CD4-positive, alpha-beta T cell treated with Interleukin-15 for 4 hours (primary cell): Measurements from ENCODE around the gene TMEM108.

Source experiments
- DNase-seq: peaks from one replicate; pipeline ENCODE4 v3.0.0-alpha.2; 2020; ENCODE audit warnings: low spot score

Gene TMEM108

DNA sequence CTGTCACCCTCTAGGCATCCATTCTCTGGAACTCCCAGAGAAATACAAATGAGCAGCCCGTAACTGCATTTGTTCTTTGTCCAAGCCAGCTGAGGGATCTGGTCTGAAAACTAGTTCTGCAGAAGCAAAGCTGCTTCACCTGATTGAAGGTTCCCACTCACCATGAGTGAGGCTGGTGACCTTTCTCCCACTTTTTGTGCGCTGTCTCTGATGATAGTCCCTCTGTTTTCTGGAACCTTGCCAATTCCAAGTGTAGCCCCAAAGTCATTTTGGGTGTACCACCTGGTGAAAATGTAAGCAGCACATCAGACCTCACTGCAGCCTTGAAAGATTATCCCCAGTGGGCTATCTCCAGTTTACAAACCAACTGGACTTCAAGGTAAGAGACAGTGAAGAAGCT is 322.3 kb downstream of the TMEM108 start:
- DNase-seq = no peak

DNA sequence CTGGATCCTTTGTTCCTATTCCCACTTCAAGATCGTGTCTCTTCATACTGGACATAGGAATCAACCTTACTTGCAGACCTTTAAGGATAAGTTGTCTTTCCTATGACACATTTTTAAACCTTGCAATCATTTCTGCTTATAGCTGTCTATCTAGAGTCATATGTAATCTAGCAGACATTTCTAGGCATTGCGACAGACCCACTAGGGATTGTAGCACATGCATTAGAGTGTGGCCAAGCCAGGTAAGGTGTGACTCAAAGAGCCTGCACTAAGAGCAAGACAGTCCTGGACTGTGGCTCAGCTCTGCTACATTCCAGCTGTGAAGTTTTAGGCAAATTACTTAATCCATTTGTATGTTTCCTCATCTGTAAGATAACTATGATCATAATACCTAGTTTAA is 322.8 kb downstream of the TMEM108 start:
- DNase-seq = no peak

DNA sequence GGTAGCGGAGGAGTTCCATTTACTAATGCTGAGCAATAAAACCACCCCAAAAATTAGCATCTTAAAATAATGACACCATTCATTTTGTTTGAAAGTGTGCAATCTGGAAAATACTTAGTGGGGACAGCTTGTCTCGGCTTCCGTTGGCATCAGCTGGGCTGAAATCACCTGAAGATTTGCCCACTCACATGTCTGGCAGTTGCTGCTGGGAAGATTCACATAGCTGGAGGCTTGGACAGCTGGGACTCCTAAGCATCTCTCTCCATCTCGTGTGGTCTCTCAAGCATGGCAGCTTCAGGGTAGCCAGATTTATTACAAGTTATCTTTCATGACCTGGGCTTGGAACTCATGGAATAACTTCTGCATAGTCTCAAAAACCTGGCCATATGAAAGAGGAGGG is 323.2 kb downstream of the TMEM108 start:
- DNase-seq = no peak

DNA sequence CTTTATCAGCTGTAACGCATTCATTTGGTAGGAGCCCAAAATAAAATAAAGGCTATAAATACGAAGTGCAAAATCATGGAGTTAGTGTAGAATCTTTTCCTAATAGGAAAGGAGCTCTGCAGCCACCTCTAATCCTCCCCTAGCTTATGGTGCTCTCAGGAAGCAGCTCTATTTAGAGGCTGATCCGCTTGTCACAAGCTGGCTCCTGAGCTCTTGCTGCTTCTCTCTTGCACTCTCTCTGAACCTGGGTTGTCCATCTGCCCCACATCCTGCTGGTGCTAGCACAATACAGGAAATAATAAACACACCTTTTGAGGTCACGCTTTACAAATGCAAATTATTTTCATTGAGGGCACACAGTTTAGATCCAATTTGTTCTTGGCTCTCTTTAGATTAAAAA is 324.3 kb downstream of the TMEM108 start:
- DNase-seq = no peak

DNA sequence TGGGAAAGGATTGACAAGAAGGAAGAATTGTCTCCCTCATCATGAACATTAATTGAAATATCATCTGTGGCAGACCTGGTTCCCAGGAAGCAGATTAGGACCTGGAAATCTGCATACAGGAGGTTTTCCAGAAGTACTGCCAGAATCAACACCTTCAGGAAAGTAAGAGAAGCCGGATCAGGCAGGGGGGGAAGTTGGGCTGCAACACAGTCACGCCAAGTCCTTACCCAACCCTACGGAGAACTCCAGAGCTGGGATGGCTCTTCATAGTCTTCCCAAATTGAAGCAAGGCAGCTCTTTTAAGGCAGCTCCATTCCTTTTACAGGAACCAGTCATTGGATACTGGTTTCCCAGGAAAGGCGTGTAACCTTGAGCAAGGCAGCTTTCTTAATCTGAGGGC is 326.5 kb downstream of the TMEM108 start:
- no peak for DNase-seq

DNA sequence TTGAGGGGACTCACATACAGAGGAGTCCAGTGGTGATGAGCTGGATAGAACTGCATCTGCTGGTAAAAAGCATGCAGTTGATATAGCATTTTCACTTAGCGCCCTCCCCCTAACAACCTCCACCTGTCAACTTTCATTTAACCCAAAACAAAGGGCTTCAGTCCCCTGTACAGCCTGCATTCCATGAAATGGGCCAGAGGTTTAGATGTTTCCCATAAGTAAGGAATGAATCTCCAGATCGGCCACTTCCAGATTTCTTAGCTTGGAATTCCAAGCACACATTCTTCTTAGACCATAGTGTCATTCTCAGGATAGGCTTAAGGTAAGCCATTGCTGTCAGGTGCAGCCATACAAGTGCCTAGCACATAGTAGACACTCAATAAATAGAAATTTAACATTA is 328.7 kb downstream of the TMEM108 start:
- DNase-seq = no peak

DNA sequence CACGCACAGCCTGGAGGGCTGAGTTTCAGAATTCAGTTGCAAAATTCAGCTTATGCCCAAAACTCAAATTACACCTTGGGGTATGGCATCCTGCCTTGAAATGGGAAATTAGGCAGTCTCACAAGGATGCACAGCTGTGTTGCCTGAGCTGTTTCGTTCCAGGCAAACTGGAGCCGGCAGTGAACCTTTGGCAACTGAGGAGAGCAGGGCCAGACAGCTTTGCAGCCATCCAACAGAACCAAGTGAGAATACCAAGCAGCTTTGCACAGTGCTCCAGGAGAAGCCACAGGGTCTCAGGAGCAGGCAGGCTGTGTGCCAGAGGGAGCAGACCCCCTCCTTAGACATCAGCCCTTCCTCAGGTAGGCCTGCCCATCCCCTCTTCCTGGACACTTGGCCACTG is 329.2 kb downstream of the TMEM108 start:
- DNase-seq = no peak

DNA sequence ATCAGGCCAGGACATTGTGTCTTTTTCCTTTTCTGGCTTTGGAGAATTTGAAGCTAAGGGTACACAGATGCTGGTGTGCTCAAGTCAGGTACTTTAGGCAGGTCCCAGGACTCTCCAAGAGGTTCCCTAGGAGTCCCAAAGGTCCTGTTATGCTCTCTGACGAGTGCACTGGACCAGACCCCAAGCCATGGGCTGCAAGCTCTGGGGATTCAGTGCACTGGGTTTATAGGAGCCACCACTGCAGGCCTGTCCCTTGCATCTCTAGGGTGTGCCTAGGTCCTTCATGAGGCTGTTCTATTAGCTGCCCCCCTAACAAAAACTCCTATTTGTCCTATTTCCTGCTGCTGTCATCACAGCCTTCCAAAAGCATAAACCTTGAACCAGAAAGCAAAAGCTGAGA is 329.8 kb downstream of the TMEM108 start:
- no peak for DNase-seq

DNA sequence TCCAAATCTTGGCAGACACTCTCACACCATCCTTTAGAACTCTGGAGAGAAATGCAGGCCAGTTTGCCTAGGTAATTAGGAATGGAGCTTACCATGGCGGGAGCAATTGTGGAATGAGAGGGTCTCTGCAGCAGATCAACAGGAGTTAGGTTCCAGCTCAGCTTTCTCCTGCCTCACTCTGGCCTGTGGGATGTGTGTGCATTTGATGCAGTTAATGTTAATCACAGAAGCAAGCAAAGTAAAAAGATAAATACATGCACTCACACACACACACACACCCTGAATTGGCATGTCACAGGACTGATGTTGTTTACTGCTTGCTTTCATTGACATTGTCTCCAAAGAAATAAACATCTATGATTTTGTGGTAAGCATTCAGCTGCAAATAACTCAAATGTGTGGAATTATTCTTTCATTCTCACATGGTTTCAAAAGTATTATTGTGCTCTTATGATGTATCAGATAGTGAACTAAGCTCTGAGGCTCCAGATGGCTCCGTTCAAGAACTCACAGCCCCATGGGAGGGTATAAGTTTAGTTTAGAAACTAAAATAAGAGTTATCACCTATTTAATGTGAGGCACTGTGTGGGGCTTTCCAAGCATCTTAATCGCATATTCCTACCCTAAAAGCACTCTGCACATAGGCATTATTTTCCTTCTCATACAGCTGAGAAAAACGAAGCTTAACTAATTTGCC is 330.3 kb downstream of the TMEM108 start:
- no peak for DNase-seq

DNA sequence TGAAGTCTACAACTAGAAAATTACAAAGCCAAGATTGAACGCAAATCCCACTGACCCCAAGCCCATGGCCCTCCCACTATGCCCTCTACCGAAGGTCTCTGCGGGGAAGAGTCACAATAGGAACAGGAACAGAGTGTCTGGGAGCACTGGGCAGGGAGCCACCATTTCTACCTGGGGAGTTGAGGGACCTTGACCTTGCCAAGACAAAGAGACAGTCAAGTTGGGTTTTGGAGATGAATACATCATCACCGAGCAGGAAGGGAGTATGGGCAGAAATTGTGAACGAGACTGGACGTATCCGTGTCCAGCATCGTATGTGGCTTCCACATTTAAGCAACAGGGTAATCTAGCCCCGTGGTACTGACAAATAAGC is 330.9 kb downstream of the TMEM108 start:
- DNase-seq = no peak

DNA sequence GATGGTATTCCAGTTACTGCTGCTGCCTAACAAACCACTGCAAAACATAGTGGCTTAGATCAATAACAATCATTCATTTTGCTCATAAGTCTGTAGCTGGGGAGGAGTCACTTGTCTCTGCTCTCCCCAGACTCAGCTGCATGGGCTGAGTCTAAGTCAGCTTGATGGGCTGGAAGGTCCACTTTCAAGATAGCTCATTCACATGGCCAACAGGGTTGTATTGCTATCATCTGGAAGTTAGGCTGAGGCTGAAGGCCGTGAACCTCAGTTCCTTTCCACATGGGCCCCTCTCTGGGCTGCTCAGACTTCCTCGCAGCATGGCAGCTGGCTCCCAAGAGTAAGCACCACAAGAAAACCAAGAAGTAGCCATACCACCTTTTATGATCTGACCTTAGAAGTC is 333.0 kb downstream of the TMEM108 start:
- DNase-seq = no peak

DNA sequence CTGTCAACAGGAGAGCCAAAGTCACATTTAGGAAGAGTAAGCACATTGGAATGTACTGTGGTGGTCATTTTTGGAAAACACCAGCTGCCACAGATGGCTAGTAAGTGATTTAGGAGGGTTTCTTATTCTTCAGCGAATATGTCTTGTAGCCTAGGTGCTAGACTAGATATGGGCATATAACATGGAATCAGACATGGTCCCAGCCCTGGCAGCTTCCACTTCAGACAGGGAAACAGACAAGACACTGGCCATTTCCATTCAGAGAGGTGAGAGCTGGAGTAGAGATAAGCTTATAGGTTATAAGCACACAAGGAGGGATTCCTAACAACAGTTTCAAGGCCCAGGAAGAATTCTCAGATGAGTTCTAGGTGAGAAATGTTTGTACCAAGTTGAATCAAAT is 333.5 kb downstream of the TMEM108 start:
- no peak for DNase-seq

DNA sequence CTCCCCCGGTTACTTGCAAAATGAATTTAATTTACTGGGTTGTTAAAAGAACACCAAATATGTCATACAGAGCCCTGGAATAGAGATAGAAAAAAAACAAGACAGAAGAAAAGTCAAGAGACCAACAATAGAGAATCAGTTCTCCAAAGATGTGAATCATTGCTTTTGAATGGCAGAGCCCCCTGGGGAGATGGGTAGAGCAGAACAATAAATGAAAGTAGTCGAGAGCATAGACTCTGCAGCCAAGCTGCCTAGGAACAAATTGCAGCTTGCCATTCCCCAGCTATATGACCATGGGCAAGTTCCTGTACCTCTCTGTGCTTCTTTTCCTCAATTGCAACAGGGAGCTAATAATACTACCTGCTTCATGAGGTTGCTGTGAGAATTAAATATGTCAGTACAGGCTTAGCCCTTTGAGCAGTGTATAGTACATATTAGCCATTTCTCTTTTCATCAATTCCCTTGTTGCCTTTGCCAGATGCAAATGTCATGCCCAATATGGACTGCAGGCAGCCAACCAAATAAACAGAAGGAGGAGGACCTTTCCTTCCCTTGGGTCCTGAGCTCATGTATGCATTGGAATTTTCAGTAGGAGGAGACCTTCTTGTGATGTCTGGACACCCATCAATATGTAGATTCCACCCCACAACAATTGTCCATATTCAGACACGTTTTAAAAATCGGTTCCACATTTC is 336.7 kb downstream of the TMEM108 start:
- no peak for DNase-seq

DNA sequence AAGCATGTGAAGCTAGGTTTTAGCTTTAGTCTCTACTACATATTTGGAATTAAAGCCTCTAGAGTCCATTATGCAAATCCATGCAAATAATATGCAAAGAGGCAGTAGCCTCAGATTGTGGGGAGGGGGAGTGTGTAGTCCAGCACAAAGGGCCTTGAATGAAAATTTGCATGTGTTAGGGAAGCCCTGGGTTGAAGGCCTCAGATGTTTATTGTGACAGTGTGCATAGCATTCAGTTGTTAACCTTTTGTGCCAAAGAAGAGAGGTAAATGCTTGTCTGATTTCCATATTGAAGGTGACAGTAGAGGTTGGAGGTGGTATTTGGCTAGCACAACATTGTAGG is 337.2 kb downstream of the TMEM108 start:
- no peak for DNase-seq

DNA sequence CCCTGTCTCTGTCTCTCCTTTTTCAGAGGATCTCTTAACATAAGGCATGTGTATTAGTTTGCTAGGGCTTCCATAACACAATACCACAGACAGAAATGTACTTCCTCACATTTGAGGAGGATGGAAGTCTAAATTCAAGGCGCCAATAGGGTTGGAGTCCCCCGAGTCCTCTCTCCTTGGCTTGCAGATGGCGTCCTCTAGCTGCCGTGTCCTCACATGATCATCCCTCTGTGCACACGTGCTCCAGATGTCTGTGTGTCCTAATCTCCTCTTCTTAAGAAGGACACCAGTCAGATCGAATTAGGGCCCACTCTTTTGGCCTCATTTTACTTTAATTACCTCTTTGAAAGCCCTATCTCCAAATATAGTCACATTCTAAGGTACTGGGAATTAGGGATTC is 338.6 kb downstream of the TMEM108 start:
- no peak for DNase-seq

DNA sequence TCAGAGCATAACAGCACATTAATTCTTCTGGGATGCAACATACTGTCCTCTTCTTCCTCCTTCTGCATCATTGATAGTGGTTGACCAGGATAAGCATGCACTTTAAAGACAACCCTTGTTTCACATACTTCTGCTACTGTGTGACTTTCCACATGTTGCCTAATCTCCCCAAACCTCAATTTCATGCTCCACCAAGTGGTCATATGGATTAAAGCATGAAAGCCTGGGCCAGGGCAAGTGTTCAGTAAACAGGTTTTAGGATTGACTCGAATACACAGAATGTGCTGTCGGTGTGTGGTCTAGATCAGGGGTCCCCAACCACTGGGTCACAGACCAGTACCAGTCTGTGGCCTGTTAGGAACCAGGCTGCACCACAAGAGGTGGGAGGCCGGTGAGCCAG is 339.2 kb downstream of the TMEM108 start:
- DNase-seq = no peak

DNA sequence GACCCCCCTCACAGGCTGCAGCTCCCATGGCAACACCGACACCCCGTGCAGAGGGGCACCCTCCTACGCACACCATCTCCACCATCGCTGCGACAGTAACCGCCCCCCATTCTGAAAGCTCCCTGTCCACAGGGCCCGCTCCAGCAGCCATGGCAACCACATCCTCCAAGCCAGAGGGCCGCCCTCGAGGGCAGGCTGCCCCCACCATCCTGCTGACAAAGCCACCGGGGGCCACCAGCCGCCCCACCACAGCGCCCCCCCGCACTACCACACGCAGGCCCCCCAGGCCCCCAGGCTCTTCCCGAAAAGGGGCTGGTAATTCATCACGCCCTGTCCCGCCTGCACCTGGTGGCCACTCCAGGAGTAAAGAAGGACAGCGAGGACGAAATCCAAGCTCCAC is 341.7 kb downstream of the TMEM108 start:
- no peak for DNase-seq

DNA sequence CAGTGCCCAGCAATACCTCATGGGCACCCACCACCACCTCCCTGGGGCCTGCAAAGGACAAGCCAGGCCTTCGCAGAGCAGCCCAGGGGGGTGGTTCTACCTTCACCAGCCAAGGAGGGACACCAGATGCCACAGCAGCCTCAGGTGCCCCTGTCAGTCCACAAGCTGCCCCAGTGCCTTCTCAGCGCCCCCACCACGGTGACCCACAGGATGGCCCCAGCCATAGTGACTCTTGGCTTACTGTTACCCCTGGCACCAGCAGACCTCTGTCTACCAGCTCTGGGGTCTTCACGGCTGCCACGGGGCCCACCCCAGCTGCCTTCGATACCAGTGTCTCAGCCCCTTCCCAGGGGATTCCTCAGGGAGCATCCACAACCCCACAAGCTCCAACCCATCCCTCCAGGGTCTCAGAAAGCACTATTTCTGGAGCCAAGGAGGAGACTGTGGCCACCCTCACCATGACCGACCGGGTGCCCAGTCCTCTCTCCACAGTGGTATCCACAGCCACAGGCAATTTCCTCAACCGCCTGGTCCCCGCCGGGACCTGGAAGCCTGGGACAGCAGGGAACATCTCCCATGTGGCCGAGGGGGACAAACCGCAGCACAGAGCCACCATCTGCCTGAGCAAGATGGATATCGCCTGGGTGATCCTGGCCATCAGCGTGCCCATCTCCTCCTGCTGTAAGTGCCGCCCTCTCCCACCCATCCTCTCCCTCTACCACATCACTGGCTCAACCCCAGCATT is 342.5 kb downstream of the TMEM108 start:
- DNase-seq = no peak

DNA sequence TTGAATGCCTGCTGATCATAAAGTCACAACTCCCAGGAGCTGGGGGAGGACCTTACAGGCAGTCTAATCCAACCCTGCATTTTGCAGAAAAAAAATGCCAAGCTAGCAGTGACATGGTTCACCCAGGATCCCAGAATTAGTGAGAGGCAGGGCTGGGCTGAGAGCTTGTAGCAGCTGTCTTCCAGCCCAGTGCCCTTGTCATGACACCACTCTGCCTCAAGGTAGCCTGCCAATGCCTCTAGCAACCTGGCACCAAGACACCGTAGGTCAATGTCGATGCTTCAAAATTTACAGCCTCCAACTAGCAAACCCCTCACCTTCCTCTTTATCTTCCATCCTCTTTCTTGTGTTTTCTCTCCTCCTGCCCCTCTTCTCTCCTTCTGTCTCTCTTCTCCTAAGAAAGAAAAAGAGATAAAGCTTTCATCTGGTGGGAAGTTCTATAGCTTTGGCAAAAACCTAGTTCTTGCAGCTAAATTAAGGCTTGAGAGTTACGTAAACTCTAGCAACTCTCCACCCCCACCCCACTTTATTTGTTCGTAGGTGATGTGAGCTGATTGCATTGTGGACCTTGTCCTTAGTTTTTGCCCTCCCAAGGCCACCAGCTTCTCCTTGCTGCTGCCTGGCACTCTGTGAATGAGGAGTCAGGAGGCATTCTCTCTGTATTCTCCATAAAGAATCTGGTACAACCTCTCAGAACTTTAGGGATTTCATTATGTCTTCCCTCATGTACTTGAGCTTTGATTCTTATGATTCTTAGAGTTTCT is 343.3 kb downstream of the TMEM108 start:
- no peak for DNase-seq

DNA sequence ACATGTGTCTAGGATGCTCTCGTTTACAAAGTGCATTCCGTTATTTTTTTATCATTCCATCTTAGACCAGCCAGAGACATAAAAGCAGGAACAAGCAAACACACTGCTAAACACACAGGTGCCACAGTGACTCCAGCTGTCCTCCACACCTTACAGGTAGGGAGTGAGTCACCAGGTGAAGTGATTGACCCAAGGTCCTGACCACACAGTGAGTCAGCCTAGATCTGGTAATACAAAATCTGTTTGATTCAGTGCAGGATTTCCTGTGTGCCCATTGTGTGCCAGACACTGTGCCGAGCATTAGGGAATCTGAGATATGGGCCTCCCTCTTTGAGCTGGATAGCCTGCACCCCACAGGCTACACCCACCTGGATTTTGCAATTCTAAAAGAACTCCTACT is 345.0 kb downstream of the TMEM108 start:
- no peak for DNase-seq

DNA sequence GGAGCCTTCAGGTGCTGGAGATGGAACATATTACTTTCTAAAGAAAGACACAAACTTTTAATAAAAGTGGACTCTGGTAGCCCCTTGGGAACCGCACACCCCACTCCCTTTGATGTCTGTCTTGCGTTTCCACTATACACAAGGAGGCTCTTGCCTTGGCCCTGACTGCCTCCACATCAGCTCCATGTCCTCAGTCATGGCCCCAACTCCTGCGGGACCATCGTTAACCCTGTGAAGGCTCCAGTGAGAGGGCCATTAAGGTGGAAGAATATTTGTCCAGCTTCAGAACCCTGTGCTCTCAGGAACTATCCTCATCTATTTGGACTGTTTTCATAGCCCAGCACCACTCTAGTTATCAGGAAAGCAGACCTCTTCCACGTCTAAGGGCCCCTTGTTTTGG is 345.6 kb downstream of the TMEM108 start:
- no peak for DNase-seq

DNA sequence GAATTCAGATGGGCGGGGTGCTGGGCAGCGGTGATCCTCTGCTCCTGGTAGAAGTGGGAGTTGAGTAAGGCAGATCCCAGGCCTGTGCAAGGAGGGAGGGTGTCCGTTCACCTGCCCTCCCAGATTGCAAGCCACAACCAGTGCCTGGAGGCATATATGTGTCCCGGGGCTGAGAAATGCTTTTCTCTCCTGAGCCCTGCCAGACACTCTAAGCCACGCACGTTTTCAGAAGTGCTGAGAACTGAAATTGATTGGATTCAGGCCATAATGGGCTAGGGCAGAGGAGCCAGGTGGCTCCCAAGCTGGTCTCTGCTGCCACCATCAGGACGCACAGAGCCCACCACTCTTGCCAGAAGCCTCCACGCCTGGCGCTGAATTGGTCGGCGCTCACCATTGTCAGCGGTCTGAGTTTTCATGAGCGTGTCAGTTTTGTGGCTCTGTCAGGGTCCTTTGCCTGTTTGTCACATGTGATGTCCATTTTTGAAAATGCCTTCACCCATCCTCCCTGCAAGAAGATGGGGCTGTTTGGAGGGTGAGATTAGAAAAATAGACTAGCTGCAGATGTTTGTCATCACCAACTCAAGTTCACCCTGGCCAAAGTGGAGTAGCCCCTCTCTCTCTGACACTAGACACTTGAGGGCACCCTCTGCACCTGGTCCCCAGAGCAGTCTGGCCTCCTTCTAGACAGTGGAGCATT is 346.3 kb downstream of the TMEM108 start:
- no peak for DNase-seq
